A549 (cell line): Measurements from ENCODE around the gene ARHGAP10.

Source experiments
- CTCF ChIP-seq: fragments of >200 bp; sonication (Bioruptor Twin); formaldehyde crosslinking; IDR thresholded peaks from 3 replicates; pipeline ENCODE4 v1.5.1; 2016
- FOSB ChIP-seq: fragments of 250-450 bp; sonication (Bioruptor Pico); IDR thresholded peaks from 2 replicates; pipeline ENCODE4 v1.5.0; 2020; ENCODE audit warnings: mild to moderate bottlenecking, moderate library complexity
- JUN ChIP-seq, 2 experiments: fragments of >200 bp; sonication (Bioruptor Twin); formaldehyde crosslinking; IDR thresholded peaks; 2 replicates in 1 of 2; 3 replicates in 1 of 2; pipeline ENCODE4 v1.6.1; 2016 to 2017
- KDM1A ChIP-seq: fragments of 200-600 bp; sonication (generic); IDR thresholded peaks from 2 replicates; pipeline ENCODE4 v1.6.1; 2016; ENCODE audit warnings: low read depth, mild to moderate bottlenecking
- USF2 ChIP-seq: fragments of 450-650 bp; IDR thresholded peaks from 2 replicates; pipeline ENCODE4 v1.6.1; 2014; ENCODE audit warnings: antibody characterized with exemption

- no peak for TF ChIP-seq FOSB (CRISPR knock-in tag)
- no peak for TF ChIP-seq KDM1A
- no peak for TF ChIP-seq CTCF
- no peak for TF ChIP-seq USF2
- TF ChIP-seq JUN (IDR thresholded peaks at IDR 0.05): no peak
Observed at GRCh38 chr4:147769386-147769785, 37.5 kb downstream of the ARHGAP10 start.
